Heart left ventricle (tissue), 16 donors: ENCODE results near the gene PLXNB3. TPM values are rescaled to one million over a fixed set of nuclear protein-coding genes. Genes with fewer than 3 reads are reported as not detected.

Experiments
- ATAC-seq, 4 donors: fragments of 200-7000 bp; cut with Tn5 transposase; one replicate each; pipeline ENCODE4 v1.9.1; 2020 to 2022; ENCODE audit warnings: moderate library complexity in 4 of 4, mild to moderate bottlenecking in 3 of 4, moderate number of reproducible peaks in 1 of 4
- DNase-seq, 5 donors: peaks; one replicate each; pipeline ENCODE4 v3.0.0-alpha.2; 2020
- H3K27ac ChIP-seq, 12 donors: fragments of 200-600 bp; sonication (generic) in 4 of 12; one replicate each; pipeline versions ENCODE4 v1.5.0 to v1.8.0; 2016 to 2022; ENCODE audit warnings: mild to moderate bottlenecking in 2 of 12
- H3K27me3 ChIP-seq, 9 donors: fragments of 200-600 bp; sonication (generic) in 2 of 9; one replicate each; pipeline versions ENCODE4 v1.5.1 to v1.8.0; 2016 to 2022; ENCODE audit warnings: mild to moderate bottlenecking in 3 of 9
- H3K36me3 ChIP-seq, 9 donors: fragments of 200-600 bp; sonication (generic) in 2 of 9; one replicate each; pipeline versions ENCODE4 v1.5.0 to v1.8.0; 2018 to 2022; ENCODE audit warnings: mild to moderate bottlenecking in 2 of 9
- H3K4me1 ChIP-seq, 12 donors: fragments of 200-600 bp; sonication (generic) in 4 of 12; one replicate each; pipeline versions ENCODE4 v1.5.0 to v1.8.0; 2016 to 2022; ENCODE audit warnings: mild to moderate bottlenecking in 3 of 12
- H3K4me3 ChIP-seq, 12 donors: fragments of 200-600 bp; sonication (generic) in 4 of 12; one replicate each; pipeline versions ENCODE4 v1.5.0 to v1.8.0; 2017 to 2022; ENCODE audit warnings: mild to moderate bottlenecking in 9 of 12, moderate library complexity in 4 of 12
- H3K9me3 ChIP-seq, 12 donors: fragments of 200-600 bp; sonication (generic) in 4 of 12; one replicate each; pipeline versions ENCODE4 v1.5.0 to v1.8.0; 2016 to 2022; ENCODE audit warnings: mild to moderate bottlenecking in 1 of 12
- POLR2A ChIP-seq, 2 donors: fragments of 450-650 bp; IDR thresholded peaks; one replicate each; pipeline ENCODE4 v1.6.1; 2017; ENCODE audit warnings: antibody characterized with exemption in 2 of 2, mild to moderate bottlenecking in 2 of 2, moderate library complexity in 2 of 2
- WGBS, 4 donors: extraction: QIAGEN DNeasy Blood & Tissue Kit in 2 of 4; methylation state at CpG; one replicate each; pipeline versions ENCODE4 v1.1.5 to v1.1.7; 2013 to 2018; 5-methylcytosine and 5-hydroxymethylcytosine counted together
- intact Hi-C, 10 donors: fragments of 100-400 bp; cut with DNase I; formaldehyde crosslinking; loops; one replicate each; pipeline versions ENCODE4 v1.11.1 to v1.14.2; 2022
- polyA plus RNA-seq, 2 donors: library from polyadenylated mRNA; stranded (reverse); fragments of 200-250 nt; gene quantifications; one replicate each; pipeline ENCODE4 v1.2.3, GENCODE V29; 2013
- total RNA-seq, 9 donors: library from RNA; depleted of rRNA in 2 of 9; stranded (reverse); fragments of >200 nt in 2 of 9; fragmentation: NEBNext Ultra II Directional in 3 of 9; extraction: Animal tissue kit (Norgen Biotek cat#: 25700) in 3 of 9; gene quantifications; one replicate each; pipeline versions ENCODE4 v1.1.0 to v1.2.4, GENCODE V29; 2016 to 2023
- TF ChIP-seq, protein P1 (sequence below), 12 donors: fragments of 200-600 bp; sonication (generic) in 4 of 12; IDR thresholded peaks; one replicate each; pipeline versions ENCODE4 v1.5.0 to v1.8.0; 2018 to 2022; ENCODE audit warnings: antibody characterized with exemption in 12 of 12, mild to moderate bottlenecking in 5 of 12
- donor health status: ischemic (EF 13 %, LVEDD 7.1; RV severe dilation, severe dysfunction).
- donor health status: healthy with polysubstance abuse.
- donor health status: DM: no; HTN: yes; CAD: no.
- donor health status: DM: no; HTN: no; CAD: no.
- donor health status: ischemic (EF 25% LVEDD 6.9; RV normal size, moderate dysfunction).
- donor health status: ischemic (EF 25% LVEDD 5.7; RV mildly dilated, moderate dysfunction).
- donor health status: healthy.
- donor health status: DM: yes; HTN: yes; CAD: no.
- donor health status: ischemic (EF 35%, LVEDD 5.7; RV mildly dilated, moderate dysfunction).
- donor health status: nonischemic (EF 11% LVEDD 7.7; RV severe dilation, severe dysfunction).
- donor health status: DM: yes; HTN: yes; CAD: no.
- donor health status: PGD.
- donor health status: ischemic (EF 29% LVEDD 5.4; RV normal size, mild dysfunction).
- donor health status: nonischemic (EF 23%, LVEDD 6.1; RV moderate dilation, normal function).

PLXNB3 gene
- total and polyA plus RNA-seq, 11 donors, result 0.51 to 8.6 (median 2.8) TPM

DNA sequence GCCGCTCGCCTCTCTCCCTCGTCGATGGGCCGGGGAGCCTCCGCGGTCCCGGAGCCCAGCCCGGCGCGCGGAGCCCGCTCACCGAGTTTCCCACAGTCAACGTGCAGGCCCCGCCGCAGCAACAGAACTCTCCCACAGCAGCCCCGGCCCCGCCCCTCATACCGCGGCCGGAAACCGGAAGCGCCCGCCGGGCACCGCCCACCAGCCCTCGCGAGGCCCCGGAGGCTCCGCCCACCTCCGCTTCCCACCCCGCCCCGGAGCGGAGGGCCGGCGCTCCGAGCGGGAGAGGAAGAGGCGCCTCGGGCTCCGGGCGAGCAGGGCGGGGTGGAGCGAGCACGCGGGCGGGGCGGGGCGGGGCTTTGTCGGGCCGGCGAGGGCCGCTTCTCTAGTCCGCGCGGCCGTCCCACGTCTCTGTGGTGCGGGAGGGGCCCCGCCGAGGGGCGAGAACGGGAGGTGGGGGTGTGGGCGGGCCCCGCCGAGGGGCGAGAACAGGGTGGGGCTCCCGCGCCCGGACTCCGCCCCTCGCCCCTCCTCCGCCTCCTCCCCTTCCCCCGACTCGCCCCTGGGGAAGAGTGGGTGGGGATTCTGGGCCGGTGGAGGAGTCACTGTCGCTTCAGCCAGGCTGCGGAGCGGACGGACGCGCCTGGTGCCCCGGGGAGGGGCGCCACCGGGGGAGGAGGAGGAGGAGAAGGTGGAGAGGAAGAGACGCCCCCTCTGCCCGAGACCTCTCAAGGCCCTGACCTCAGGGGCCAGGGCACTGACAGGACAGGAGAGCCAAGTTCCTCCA, 39.6 kb upstream of the PLXNB3 start, which contains the start of the genes ABCD1 and BCAP31:
Gene ABCD1 (plus strand): TSS at position 605 of the 787 bp plus-strand sequence. CDS start 411 bp downstream, outside the sequence.
Gene BCAP31 (minus strand): TSS at position 136 of the 787 bp plus-strand sequence. CDS start 1,143 bp downstream, outside the sequence.
- intact Hi-C loops, result loop anchor here in 1 of 10 donors (10.0 kb wide), 1 partner anchor 200 kb away; the partner anchor contains the start of gene ARHGAP4
- TF ChIP-seq POLR2A (IDR thresholded peaks at IDR 0.05), result peak in 1 of 2 donors; percentile 84
- TF ChIP-seq, protein P1, sequence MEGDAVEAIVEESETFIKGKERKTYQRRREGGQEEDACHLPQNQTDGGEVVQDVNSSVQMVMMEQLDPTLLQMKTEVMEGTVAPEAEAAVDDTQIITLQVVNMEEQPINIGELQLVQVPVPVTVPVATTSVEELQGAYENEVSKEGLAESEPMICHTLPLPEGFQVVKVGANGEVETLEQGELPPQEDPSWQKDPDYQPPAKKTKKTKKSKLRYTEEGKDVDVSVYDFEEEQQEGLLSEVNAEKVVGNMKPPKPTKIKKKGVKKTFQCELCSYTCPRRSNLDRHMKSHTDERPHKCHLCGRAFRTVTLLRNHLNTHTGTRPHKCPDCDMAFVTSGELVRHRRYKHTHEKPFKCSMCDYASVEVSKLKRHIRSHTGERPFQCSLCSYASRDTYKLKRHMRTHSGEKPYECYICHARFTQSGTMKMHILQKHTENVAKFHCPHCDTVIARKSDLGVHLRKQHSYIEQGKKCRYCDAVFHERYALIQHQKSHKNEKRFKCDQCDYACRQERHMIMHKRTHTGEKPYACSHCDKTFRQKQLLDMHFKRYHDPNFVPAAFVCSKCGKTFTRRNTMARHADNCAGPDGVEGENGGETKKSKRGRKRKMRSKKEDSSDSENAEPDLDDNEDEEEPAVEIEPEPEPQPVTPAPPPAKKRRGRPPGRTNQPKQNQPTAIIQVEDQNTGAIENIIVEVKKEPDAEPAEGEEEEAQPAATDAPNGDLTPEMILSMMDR (IDR thresholded peaks at IDR 0.05), result no peak

GRCh38 chrX:153725039-153725831, 38.8 kb upstream of the PLXNB3 start:
- DNase-seq, result peak in 1 of 5 donors; percentile 64
- no peak for TF ChIP-seq POLR2A (IDR thresholded peaks at IDR 0.05)
- TF ChIP-seq, protein P1 (IDR thresholded peaks at IDR 0.05), result no peak
- ATAC-seq, result no peak
- peaks cover 0 to 26% (median 7%) of the 10 kb centered on the region in 9 donors for H3K36me3 ChIP-seq
- H3K9me3 ChIP-seq, result peaks cover 0 to 4% (median 0%) of the 10 kb centered on the region in 12 donors
- H3K4me1 ChIP-seq, result peaks cover 3 to 57% (median 41%) of the 10 kb centered on the region in 12 donors
- H3K27ac ChIP-seq, result peak overlapping the region; percentile 82 to 94 (median 90)
- 64 to 79% (median 68%) methylated on average over 33 to 55 of the region's 55 CpGs for WGBS, 4 donors
- intact Hi-C loops, result loop anchor here in 1 of 10 donors (10.0 kb wide), 1 partner anchor 200 kb away; the partner anchor contains the start of gene ARHGAP4
- peak overlapping the region; percentile 49 to 95 (median 72) for H3K4me3 ChIP-seq
- peaks cover 0 to 6% (median 0%) of the 10 kb centered on the region in 9 donors for H3K27me3 ChIP-seq

More for the DNA sequence above, 39.6 kb upstream of the PLXNB3 start, which contains the start of the genes ABCD1 and BCAP31:
- Histone ChIP-seq H3K4me1 (peaks cover 3 to 57% (median 41%) of the 10 kb centered on the region in 12 donors), H3K9me3 (peaks cover 0 to 3% (median 0%) of the 10 kb centered on the region in 12 donors), H3K27ac (peak within 1 kb of the TSS; percentile 82 to 94 (median 90)), H3K4me3 (peak within 1 kb of the TSS; percentile 49 to 95 (median 72)), H3K36me3 (peaks cover 0 to 31% (median 15%) of the 10 kb centered on the region in 9 donors), H3K27me3 (peaks cover 0 to 6% (median 0%) of the 10 kb centered on the region in 9 donors)
- ATAC-seq (peak; percentile 73 to 86 (median 84)), DNase-seq (peak; percentile 90 to 94 (median 92))
- WGBS, 4 donors, result 1 to 33% (median 12%) methylated on average over 28 to 85 of the region's 88 CpGs

DNA sequence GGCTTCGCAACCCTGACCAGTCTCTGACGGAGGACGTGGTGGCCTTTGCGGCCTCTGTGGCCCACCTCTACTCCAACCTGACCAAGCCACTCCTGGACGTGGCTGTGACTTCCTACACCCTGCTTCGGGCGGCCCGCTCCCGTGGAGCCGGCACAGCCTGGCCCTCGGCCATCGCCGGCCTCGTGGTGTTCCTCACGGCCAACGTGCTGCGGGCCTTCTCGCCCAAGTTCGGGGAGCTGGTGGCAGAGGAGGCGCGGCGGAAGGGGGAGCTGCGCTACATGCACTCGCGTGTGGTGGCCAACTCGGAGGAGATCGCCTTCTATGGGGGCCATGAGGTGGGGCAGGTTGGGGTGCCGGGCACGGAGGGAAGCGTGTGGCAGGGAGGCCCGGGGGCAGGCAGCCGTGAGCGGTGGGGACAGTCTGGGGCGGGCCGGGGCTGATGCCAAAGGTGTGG, 38.2 kb upstream of the PLXNB3 start:
- peaks cover 0 to 6% (median 0%) of the 10 kb centered on the region in 9 donors for H3K27me3 ChIP-seq
- H3K36me3 ChIP-seq, result peaks cover 0 to 20% (median under 1%) of the 10 kb centered on the region in 9 donors
- H3K9me3 ChIP-seq, result peaks cover 0 to 7% (median 0%) of the 10 kb centered on the region in 12 donors
- ATAC-seq (no peak), DNase-seq (no peak)
- H3K4me3 ChIP-seq, result peak overlapping the region in 9 of 12 donors; percentile 24 to 71 (median 30)
- intact Hi-C loops, result loop anchor here in 1 of 10 donors (10.0 kb wide), 1 partner anchor 199 kb away; the partner anchor contains the start of gene ARHGAP4
- no peak for TF ChIP-seq POLR2A (IDR thresholded peaks at IDR 0.05)
- TF ChIP-seq, protein P1 (IDR thresholded peaks at IDR 0.05), result no peak
- WGBS, 4 donors, result 67 to 84% (median 82%) methylated on average over 29 to 35 of the region's 35 CpGs
- H3K4me1 ChIP-seq, result peaks cover 3 to 57% (median 41%) of the 10 kb centered on the region in 12 donors
- H3K27ac ChIP-seq, result peak overlapping the region; percentile 65 to 94 (median 90)
